HG03108 (cell line): ENCODE results near the gene BEGAIN.

Experiments
- ATAC-seq: cut with Tn5 transposase; IDR thresholded peaks from one replicate; pipeline ENCODE4 v1.9.1; 2021; ENCODE audit warnings: moderate library complexity; ENCODE audit not compliant: unreplicated experiment

Gene BEGAIN

GRCh38 chr14:100554696-100555320 lies 32.4 kb downstream of the BEGAIN start:
- no peak for ATAC-seq

GRCh38 chr14:100554082-100554677 lies 33.0 kb downstream of the BEGAIN start:
- no peak for ATAC-seq

- ATAC-seq = no peak
Measured at GRCh38 chr14:100553471-100553870, 33.7 kb downstream of the BEGAIN start.

- ATAC-seq = no peak
Measured at GRCh38 chr14:100552524-100553125, 34.6 kb downstream of the BEGAIN start.

GRCh38 chr14:100551056-100551455 lies 36.2 kb downstream of the BEGAIN start:
- no peak for ATAC-seq

- no peak for ATAC-seq
Measured at GRCh38 chr14:100549834-100550625, 37.2 kb downstream of the BEGAIN start.

- no peak for ATAC-seq
Measured at GRCh38 chr14:100548939-100549338, 38.3 kb downstream of the BEGAIN start.

- ATAC-seq = no peak
Measured at GRCh38 chr14:100548295-100548655, 38.9 kb downstream of the BEGAIN start.

GRCh38 chr14:100547633-100548294 lies 39.5 kb downstream of the BEGAIN start:
- ATAC-seq = no peak

GRCh38 chr14:100546051-100546443 lies 41.2 kb downstream of the BEGAIN start:
- ATAC-seq = no peak

GRCh38 chr14:100545359-100545758 lies 41.9 kb downstream of the BEGAIN start:
- no peak for ATAC-seq

GRCh38 chr14:100544506-100545141 lies 42.6 kb downstream of the BEGAIN start:
- ATAC-seq = no peak

- no peak for ATAC-seq
Measured at GRCh38 chr14:100543471-100544455, 43.5 kb downstream of the BEGAIN start.

- ATAC-seq = no peak
Measured at GRCh38 chr14:100542619-100543205, 44.5 kb downstream of the BEGAIN start.

GRCh38 chr14:100541621-100542560 lies 45.3 kb downstream of the BEGAIN start:
- ATAC-seq = no peak

- no peak for ATAC-seq
Measured at GRCh38 chr14:100540926-100541620, 46.1 kb downstream of the BEGAIN start.

GRCh38 chr14:100540141-100540925 lies 46.9 kb downstream of the BEGAIN start:
- no peak for ATAC-seq
